Kidney glomerular epithelial cell (primary cell): ENCODE results near the gene TCF4.

ENCODE experiments used
- DNase-seq: peaks from one replicate; lab custom pipeline; 2025; lab: John Stamatoyannopoulos, UW

Gene TCF4

GRCh38 chr18:55349685-55350084, 238.3 kb downstream of the TCF4 start:
- DNase-seq: no peak

- no peak for DNase-seq
These were observed 240.8 kb downstream of the TCF4 start for GRCh38 chr18:55346961-55347740.

- no peak for DNase-seq
These were observed 241.6 kb downstream of the TCF4 start for GRCh38 chr18:55346387-55346786.

GRCh38 chr18:55345103-55345950, 242.7 kb downstream of the TCF4 start:
- no peak for DNase-seq

- peak; percentile 43 for DNase-seq
These were observed 244.5 kb downstream of the TCF4 start for GRCh38 chr18:55343396-55344073.

- DNase-seq: no peak
These were observed 247.0 kb downstream of the TCF4 start for GRCh38 chr18:55340998-55341397.

- no peak for DNase-seq
These were observed 248.0 kb downstream of the TCF4 start for GRCh38 chr18:55339990-55340389.

GRCh38 chr18:55338978-55339650, 248.9 kb downstream of the TCF4 start:
- no peak for DNase-seq

- no peak for DNase-seq
These were observed 250.0 kb downstream of the TCF4 start for GRCh38 chr18:55337908-55338521.

GRCh38 chr18:55337138-55337537, 250.9 kb downstream of the TCF4 start:
- DNase-seq: no peak

- DNase-seq: no peak
These were observed 251.4 kb downstream of the TCF4 start for GRCh38 chr18:55336438-55337100.

GRCh38 chr18:55334875-55335274, 253.1 kb downstream of the TCF4 start:
- no peak for DNase-seq

GRCh38 chr18:55331301-55331700, 256.7 kb downstream of the TCF4 start:
- DNase-seq: no peak

- DNase-seq: no peak
These were observed 259.7 kb downstream of the TCF4 start for GRCh38 chr18:55328301-55328700.

GRCh38 chr18:55327454-55327853, 260.5 kb downstream of the TCF4 start:
- no peak for DNase-seq

GRCh38 chr18:55326134-55326533, 261.9 kb downstream of the TCF4 start:
- DNase-seq: no peak

- no peak for DNase-seq
These were observed 263.8 kb downstream of the TCF4 start for GRCh38 chr18:55324166-55324565.

GRCh38 chr18:55323051-55323994, 264.7 kb downstream of the TCF4 start:
- DNase-seq: no peak

GRCh38 chr18:55322178-55322735, 265.7 kb downstream of the TCF4 start:
- peak; percentile 64 for DNase-seq
